SU-DHL-6 (cell line): ENCODE results near the gene RGS21.

Source experiments
- CTCF ChIP-seq: fragments of 200-600 bp; sonication (generic); IDR thresholded peaks from one replicate; pipeline ENCODE4 v1.5.1; 2017; ENCODE audit warnings: antibody characterized with exemption, mild to moderate bottlenecking, low read length, moderate library complexity; ENCODE audit not compliant: insufficient read depth, poor library complexity, severe bottlenecking
- EZH2phosphoT487 ChIP-seq: fragments of 200-600 bp; sonication (generic), shearing (Covaris generic); conservative IDR thresholded peaks from 2 replicates; pipeline ENCODE4 v1.6.1; 2018; ENCODE audit warnings: mild to moderate bottlenecking, antibody characterized with exemption, low read length, moderate library complexity, mixed read lengths

- TF ChIP-seq EZH2phosphoT487 (no peak), CTCF (no peak)
These were observed 46.4 kb downstream of the RGS21 start for GRCh38 chr1:192363177-192363576.
